ENCODE measurements around the gene ASRGL1.

Gene ASRGL1

GRCh38 chr11:62393061-62393611, 55.9 kb downstream of the ASRGL1 start:
- H3K4me3 ChIP-seq (ENCODE audit: low read length in 2 of 2): no peak overlapping the region
- H3K9ac ChIP-seq (ENCODE audit: low read length in 2 of 2): no peak overlapping the region
- no peaks in the 10 kb centered on the region for H3K36me3 ChIP-seq (ENCODE audit: control insufficient read depth in 2 of 2, insufficient read depth in 2 of 2, low read length in 2 of 2)
- peaks cover 25% of the 10 kb centered on the region for H3K4me1 ChIP-seq (ENCODE audit: control insufficient read depth, insufficient read depth, low read length)
- no peak overlapping the region for H3K27ac ChIP-seq (ENCODE audit: low read length)
- no peaks in the 10 kb centered on the region for H3K9me3 ChIP-seq (ENCODE audit: control insufficient read depth in 2 of 2, low read length in 2 of 2)
- no peaks in the 10 kb centered on the region for H3K27me3 ChIP-seq (ENCODE audit: control insufficient read depth in 1 of 2, insufficient read depth in 2 of 2, low read length in 2 of 2)

- no peak overlapping the region for H3K9ac ChIP-seq (ENCODE audit: low read length in 2 of 2)
- H3K36me3 ChIP-seq (ENCODE audit: control insufficient read depth in 2 of 2, insufficient read depth in 2 of 2, low read length in 2 of 2): no peaks in the 10 kb centered on the region
- H3K27ac ChIP-seq (ENCODE audit: low read length): no peak overlapping the region
- no peak overlapping the region for H3K4me3 ChIP-seq (ENCODE audit: low read length in 2 of 2)
- no peaks in the 10 kb centered on the region for H3K9me3 ChIP-seq (ENCODE audit: control insufficient read depth in 2 of 2, low read length in 2 of 2)
- H3K4me1 ChIP-seq (ENCODE audit: control insufficient read depth, insufficient read depth, low read length): peaks cover 31% of the 10 kb centered on the region
- H3K27me3 ChIP-seq (ENCODE audit: control insufficient read depth in 1 of 2, insufficient read depth in 2 of 2, low read length in 2 of 2): no peaks in the 10 kb centered on the region
These were observed 56.5 kb downstream of the ASRGL1 start for GRCh38 chr11:62393735-62394134.

GRCh38 chr11:62394825-62395538, 57.7 kb downstream of the ASRGL1 start:
- Histone ChIP-seq H3K27me3 (ENCODE audit: control insufficient read depth in 1 of 2, insufficient read depth in 2 of 2, low read length in 2 of 2) (no peaks in the 10 kb centered on the region), H3K27ac (ENCODE audit: low read length) (peak overlapping the region; percentile 60), H3K36me3 (ENCODE audit: control insufficient read depth in 2 of 2, insufficient read depth in 2 of 2, low read length in 2 of 2) (no peaks in the 10 kb centered on the region), H3K4me3 (ENCODE audit: low read length in 2 of 2) (peak overlapping the region; percentile 52 to 69), H3K4me1 (ENCODE audit: control insufficient read depth, insufficient read depth, low read length) (peaks cover 44% of the 10 kb centered on the region), H3K9me3 (ENCODE audit: control insufficient read depth in 2 of 2, low read length in 2 of 2) (no peaks in the 10 kb centered on the region), H3K9ac (ENCODE audit: low read length in 2 of 2) (peak overlapping the region; percentile 46 to 55)

GRCh38 chr11:62395885-62396551, 58.8 kb downstream of the ASRGL1 start:
- Histone ChIP-seq H3K4me3 (ENCODE audit: low read length in 2 of 2) (no peak overlapping the region), H3K36me3 (ENCODE audit: control insufficient read depth in 2 of 2, insufficient read depth in 2 of 2, low read length in 2 of 2) (no peaks in the 10 kb centered on the region), H3K4me1 (ENCODE audit: control insufficient read depth, insufficient read depth, low read length) (peaks cover 54% of the 10 kb centered on the region), H3K9me3 (ENCODE audit: control insufficient read depth in 2 of 2, low read length in 2 of 2) (no peaks in the 10 kb centered on the region), H3K27me3 (ENCODE audit: control insufficient read depth in 1 of 2, insufficient read depth in 2 of 2, low read length in 2 of 2) (no peaks in the 10 kb centered on the region), H3K9ac (ENCODE audit: low read length in 2 of 2) (no peak overlapping the region), H3K27ac (ENCODE audit: low read length) (no peak overlapping the region)

- Histone ChIP-seq H3K4me3 (ENCODE audit: low read length in 2 of 2) (no peak overlapping the region), H3K9ac (ENCODE audit: low read length in 2 of 2) (peak overlapping the region in 1 of 2 donors; percentile 29), H3K9me3 (ENCODE audit: control insufficient read depth in 2 of 2, low read length in 2 of 2) (no peaks in the 10 kb centered on the region), H3K27me3 (ENCODE audit: control insufficient read depth in 1 of 2, insufficient read depth in 2 of 2, low read length in 2 of 2) (no peaks in the 10 kb centered on the region), H3K27ac (ENCODE audit: low read length) (peak overlapping the region; percentile 95), H3K36me3 (ENCODE audit: control insufficient read depth in 2 of 2, insufficient read depth in 2 of 2, low read length in 2 of 2) (no peaks in the 10 kb centered on the region), H3K4me1 (ENCODE audit: control insufficient read depth, insufficient read depth, low read length) (peaks cover 75% of the 10 kb centered on the region)
These were observed 61.1 kb downstream of the ASRGL1 start for GRCh38 chr11:62398011-62398994.

DNA sequence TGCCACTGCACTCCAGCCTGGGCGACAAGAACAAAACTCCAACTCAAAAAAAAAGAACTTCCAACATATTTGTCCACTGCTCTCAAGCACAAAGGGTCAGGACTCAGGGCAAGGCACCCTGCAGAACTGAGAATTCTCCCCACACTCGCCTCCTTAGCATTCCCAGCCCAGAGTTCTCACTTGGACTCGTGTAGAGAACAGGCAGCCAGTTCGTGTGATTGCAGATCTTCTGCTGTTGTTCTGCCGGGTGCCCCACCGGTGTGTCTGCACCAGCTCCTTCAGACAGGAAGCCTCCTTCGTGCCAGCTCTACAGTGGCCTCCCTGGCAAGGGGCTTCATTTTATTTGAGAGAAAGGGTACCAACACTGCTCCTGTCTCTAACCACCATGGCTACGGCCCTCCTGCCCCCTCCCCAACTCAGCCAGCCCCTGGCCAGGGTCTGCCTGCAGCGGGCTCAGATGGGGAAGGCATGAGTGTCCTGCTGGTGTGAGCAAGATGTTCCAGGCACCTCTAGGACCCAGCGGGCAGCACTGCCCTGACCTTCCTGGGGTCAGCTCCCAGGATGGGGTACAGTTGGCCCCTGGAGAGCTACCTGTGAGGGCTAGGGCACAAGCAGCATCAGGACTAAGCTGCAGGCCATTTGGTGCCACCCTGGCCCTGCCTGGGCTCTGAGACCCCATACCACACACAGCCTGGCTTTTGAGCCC, 62.1 kb downstream of the ASRGL1 start:
- H3K9ac ChIP-seq (ENCODE audit: low read length in 2 of 2): peak overlapping the region; percentile 47 to 62
- H3K9me3 ChIP-seq (ENCODE audit: control insufficient read depth in 2 of 2, low read length in 2 of 2): no peaks in the 10 kb centered on the region
- H3K36me3 ChIP-seq (ENCODE audit: control insufficient read depth in 2 of 2, insufficient read depth in 2 of 2, low read length in 2 of 2): no peaks in the 10 kb centered on the region
- H3K4me3 ChIP-seq (ENCODE audit: low read length in 2 of 2): peak overlapping the region; percentile 5 to 47
- H3K27me3 ChIP-seq (ENCODE audit: control insufficient read depth in 1 of 2, insufficient read depth in 2 of 2, low read length in 2 of 2): no peaks in the 10 kb centered on the region
- peak overlapping the region; percentile 95 for H3K27ac ChIP-seq (ENCODE audit: low read length)
- H3K4me1 ChIP-seq (ENCODE audit: control insufficient read depth, insufficient read depth, low read length): peaks cover 74% of the 10 kb centered on the region

DNA sequence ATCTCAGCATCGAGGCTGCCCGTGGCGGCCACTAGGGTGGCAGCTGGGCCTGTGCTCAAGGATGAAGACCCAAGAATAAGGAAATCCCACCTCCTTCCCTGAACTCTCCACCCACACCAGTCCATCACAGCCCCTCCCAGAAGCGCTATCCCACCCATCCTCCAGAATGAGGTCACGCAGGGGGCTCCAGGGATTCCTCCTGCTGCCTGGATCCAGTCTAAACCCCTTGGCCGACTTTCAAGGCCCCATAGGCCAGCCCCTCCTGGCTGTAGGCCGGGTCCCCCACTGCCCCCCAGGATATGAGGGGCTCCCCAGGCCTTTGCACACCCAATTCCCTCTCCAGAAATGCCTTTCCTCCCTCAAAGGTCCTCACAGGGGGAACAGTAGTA, 62.6 kb downstream of the ASRGL1 start:
- peak overlapping the region; percentile 95 for H3K27ac ChIP-seq (ENCODE audit: low read length)
- peak overlapping the region; percentile 47 to 62 for H3K9ac ChIP-seq (ENCODE audit: low read length in 2 of 2)
- peaks cover 68% of the 10 kb centered on the region for H3K4me1 ChIP-seq (ENCODE audit: control insufficient read depth, insufficient read depth, low read length)
- H3K27me3 ChIP-seq (ENCODE audit: control insufficient read depth in 1 of 2, insufficient read depth in 2 of 2, low read length in 2 of 2): no peaks in the 10 kb centered on the region
- peak overlapping the region in 1 of 2 donors; percentile 47 for H3K4me3 ChIP-seq (ENCODE audit: low read length in 2 of 2)
- H3K36me3 ChIP-seq (ENCODE audit: control insufficient read depth in 2 of 2, insufficient read depth in 2 of 2, low read length in 2 of 2): no peaks in the 10 kb centered on the region
- no peaks in the 10 kb centered on the region for H3K9me3 ChIP-seq (ENCODE audit: control insufficient read depth in 2 of 2, low read length in 2 of 2)

DNA sequence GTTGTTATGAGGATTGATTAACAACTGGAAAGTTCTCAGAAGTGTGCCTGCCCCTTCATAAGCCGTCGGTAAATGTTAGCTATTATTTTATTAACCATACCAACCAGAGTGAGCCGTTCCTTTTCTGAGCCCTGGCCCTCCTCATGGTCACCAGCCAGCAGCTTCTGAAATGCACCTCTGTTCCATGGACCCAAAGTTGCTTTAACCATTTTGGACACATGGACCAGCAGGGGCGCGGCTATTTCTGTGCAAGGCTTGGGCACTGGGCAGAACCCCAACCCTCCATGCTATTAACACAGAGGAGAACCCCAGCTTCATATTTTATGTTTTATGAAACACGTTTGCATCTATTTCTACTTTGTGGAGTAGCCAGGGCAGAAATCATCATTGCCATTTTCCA, 63.0 kb downstream of the ASRGL1 start:
- Histone ChIP-seq H3K4me1 (ENCODE audit: control insufficient read depth, insufficient read depth, low read length) (peaks cover 64% of the 10 kb centered on the region), H3K4me3 (ENCODE audit: low read length in 2 of 2) (peak overlapping the region in 1 of 2 donors; percentile 40), H3K36me3 (ENCODE audit: control insufficient read depth in 2 of 2, insufficient read depth in 2 of 2, low read length in 2 of 2) (no peaks in the 10 kb centered on the region), H3K27me3 (ENCODE audit: control insufficient read depth in 1 of 2, insufficient read depth in 2 of 2, low read length in 2 of 2) (no peaks in the 10 kb centered on the region), H3K9ac (ENCODE audit: low read length in 2 of 2) (peak overlapping the region; percentile 47 to 62), H3K27ac (ENCODE audit: low read length) (peak overlapping the region; percentile 95), H3K9me3 (ENCODE audit: control insufficient read depth in 2 of 2, low read length in 2 of 2) (no peaks in the 10 kb centered on the region)

- peaks cover 61% of the 10 kb centered on the region for H3K4me1 ChIP-seq (ENCODE audit: control insufficient read depth, insufficient read depth, low read length)
- no peaks in the 10 kb centered on the region for H3K27me3 ChIP-seq (ENCODE audit: control insufficient read depth in 1 of 2, insufficient read depth in 2 of 2, low read length in 2 of 2)
- peak overlapping the region; percentile 49 to 68 for H3K9ac ChIP-seq (ENCODE audit: low read length in 2 of 2)
- H3K4me3 ChIP-seq (ENCODE audit: low read length in 2 of 2): peak overlapping the region; percentile 32 to 40
- H3K9me3 ChIP-seq (ENCODE audit: control insufficient read depth in 2 of 2, low read length in 2 of 2): no peaks in the 10 kb centered on the region
- H3K36me3 ChIP-seq (ENCODE audit: control insufficient read depth in 2 of 2, insufficient read depth in 2 of 2, low read length in 2 of 2): no peaks in the 10 kb centered on the region
- H3K27ac ChIP-seq (ENCODE audit: low read length): peak overlapping the region; percentile 95
These were observed 63.5 kb downstream of the ASRGL1 start for GRCh38 chr11:62400760-62401159.

DNA sequence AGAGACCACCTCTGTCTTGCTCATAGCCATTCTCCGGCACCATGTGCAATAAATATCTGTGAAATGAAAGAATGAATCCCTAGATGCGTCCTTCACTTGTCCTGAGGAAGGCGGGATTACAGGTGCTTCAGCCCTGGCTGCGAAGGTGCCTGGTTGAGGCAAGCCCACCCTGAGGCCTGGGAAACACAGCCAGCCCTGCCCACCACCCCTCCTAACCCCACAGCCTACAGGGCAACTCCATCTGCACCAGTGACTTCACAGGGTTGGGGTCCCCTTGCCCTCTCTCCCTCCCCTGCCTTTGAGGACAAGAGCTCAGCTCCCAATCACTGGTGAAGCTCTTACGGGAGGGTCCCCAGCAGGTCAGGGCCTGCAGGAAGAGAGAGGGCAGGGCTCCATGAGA, 64.1 kb downstream of the ASRGL1 start:
- H3K4me1 ChIP-seq (ENCODE audit: control insufficient read depth, insufficient read depth, low read length): peaks cover 60% of the 10 kb centered on the region
- H3K4me3 ChIP-seq (ENCODE audit: low read length in 2 of 2): peak overlapping the region; percentile 32 to 40
- H3K9ac ChIP-seq (ENCODE audit: low read length in 2 of 2): peak overlapping the region; percentile 49 to 68
- H3K9me3 ChIP-seq (ENCODE audit: control insufficient read depth in 2 of 2, low read length in 2 of 2): no peaks in the 10 kb centered on the region
- no peaks in the 10 kb centered on the region for H3K36me3 ChIP-seq (ENCODE audit: control insufficient read depth in 2 of 2, insufficient read depth in 2 of 2, low read length in 2 of 2)
- peak overlapping the region; percentile 95 for H3K27ac ChIP-seq (ENCODE audit: low read length)
- H3K27me3 ChIP-seq (ENCODE audit: control insufficient read depth in 1 of 2, insufficient read depth in 2 of 2, low read length in 2 of 2): no peaks in the 10 kb centered on the region
